Measurements from ENCODE around the gene ACADSB. TPM values are rescaled to one million over a fixed set of nuclear protein-coding genes. Genes with fewer than 3 reads are reported as not detected.

ACADSB gene
- total and polyA plus RNA-seq, 8 donors, result 17.9 to 61.8 (median 22.9) TPM

DNA sequence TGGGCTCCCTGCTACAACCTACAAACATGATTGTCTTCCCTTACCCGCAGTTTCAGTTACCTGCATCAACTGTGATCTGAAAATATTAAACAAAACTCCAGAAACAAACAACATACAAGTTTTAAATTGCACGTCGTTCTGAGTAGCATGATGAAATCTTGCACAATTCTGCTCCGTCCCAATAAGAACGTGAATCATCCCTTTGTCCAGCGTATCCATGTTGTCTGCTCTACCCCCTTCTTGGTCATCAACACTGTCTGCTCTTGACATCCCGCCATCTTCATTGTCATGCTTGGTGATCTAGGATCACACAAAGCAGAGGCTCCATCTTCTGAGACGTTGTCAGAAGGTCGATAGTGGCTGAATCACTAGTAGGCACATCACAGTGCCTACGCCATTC is 53.9 kb downstream of the ACADSB start:
- H3K36me3 ChIP-seq, result no peaks in the 10 kb centered on the region
- intact Hi-C loops (cut with DNase I), result no loop called here
- H3K9me3 ChIP-seq, result no peaks in the 10 kb centered on the region
- no peak for TF ChIP-seq CTCF (IDR thresholded peaks at IDR 0.05)
- DNase-seq (no peak), ATAC-seq (no peak)
- H3K27ac ChIP-seq, result no peak overlapping the region
- H3K4me1 ChIP-seq, result no peaks in the 10 kb centered on the region
- no peak overlapping the region for H3K4me3 ChIP-seq
- H3K27me3 ChIP-seq, result peaks cover 0 to 8% of the 10 kb centered on the region in 2 donors

GRCh38 chr10:123068087-123068853 is 59.5 kb downstream of the ACADSB start:
- ATAC-seq, result no peak

DNA sequence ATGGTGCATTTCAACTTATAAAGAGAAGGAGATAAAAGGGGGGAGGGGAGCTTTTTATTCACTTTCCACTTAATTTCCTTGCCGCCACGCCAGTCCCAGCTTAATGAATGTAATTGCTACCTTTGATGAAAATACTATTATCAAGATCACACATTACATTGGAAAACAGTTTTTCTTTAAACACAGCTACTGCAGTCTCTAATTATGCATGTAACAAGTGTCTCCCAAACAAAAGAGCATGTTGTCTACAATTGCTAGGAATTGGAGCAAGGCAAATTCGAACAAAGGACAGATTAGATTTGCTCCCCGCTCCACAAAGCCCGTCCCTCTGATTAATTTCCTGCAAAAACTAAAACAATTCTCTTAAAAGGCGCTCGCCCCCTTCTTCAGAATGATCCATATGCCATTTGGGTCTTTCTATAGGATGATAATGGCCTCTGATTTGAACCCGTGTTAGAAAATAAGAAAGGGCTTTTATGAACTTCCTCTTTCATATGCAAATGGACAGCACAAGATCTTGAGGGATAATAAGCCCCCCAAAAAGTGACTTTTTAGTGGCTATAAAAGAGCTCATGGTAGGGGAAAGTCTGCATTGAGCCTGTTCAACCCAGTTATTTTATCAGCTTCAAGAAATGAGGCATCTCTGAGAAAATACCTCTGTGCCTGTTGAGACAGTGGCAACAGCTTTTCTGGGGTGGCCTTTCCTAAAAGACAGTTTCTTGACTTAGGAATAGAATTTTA is 60.6 kb downstream of the ACADSB start:
- intact Hi-C loops (cut with DNase I), result no loop called here
- ATAC-seq, result no peak
- Histone ChIP-seq H3K27ac (no peak overlapping the region), H3K36me3 (no peaks in the 10 kb centered on the region), H3K27me3 (peaks cover 0 to 8% of the 10 kb centered on the region in 2 donors), H3K4me1 (no peaks in the 10 kb centered on the region), H3K9me3 (no peaks in the 10 kb centered on the region), H3K4me3 (no peak overlapping the region)
- no peak for TF ChIP-seq CTCF (IDR thresholded peaks at IDR 0.05)
- no peak for DNase-seq

More at GRCh38 chr10:123068087-123068853, 59.5 kb downstream of the ACADSB start:
- Histone ChIP-seq H3K27ac (no peak overlapping the region), H3K36me3 (no peaks in the 10 kb centered on the region), H3K9me3 (no peaks in the 10 kb centered on the region), H3K4me3 (no peak overlapping the region), H3K4me1 (no peaks in the 10 kb centered on the region), H3K27me3 (peaks cover 0 to 8% of the 10 kb centered on the region in 2 donors)
- no peak for DNase-seq
- no peak for TF ChIP-seq CTCF (IDR thresholded peaks at IDR 0.05)
- intact Hi-C loops (cut with DNase I), result no loop called here

DNA sequence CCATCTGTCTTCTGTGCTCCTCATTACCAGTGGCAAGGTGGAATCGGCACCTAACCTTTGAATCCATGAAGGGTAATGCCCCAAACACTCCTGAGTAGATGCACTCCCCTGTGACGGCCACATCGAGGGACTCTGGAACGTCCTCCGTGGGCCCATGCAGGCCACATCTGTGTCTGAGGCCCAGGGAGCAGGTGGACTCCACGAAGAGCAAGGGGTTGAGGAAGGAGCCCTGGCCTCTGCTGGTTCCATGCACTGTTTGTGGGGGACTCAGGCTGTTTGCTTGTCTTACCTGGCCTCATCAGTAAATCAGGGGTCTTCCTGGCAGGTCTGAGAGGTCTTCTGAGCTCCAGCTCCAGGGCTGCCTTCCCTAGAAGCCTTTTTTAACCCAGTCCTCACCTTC is 64.4 kb downstream of the ACADSB start:
- DNase-seq, result no peak
- H3K9me3 ChIP-seq, result no peaks in the 10 kb centered on the region
- intact Hi-C loops (cut with DNase I), result no loop called here

More for the DNA sequence above, 64.4 kb downstream of the ACADSB start:
- ATAC-seq, result no peak
- Histone ChIP-seq H3K27ac (no peak overlapping the region), H3K4me1 (no peaks in the 10 kb centered on the region), H3K36me3 (no peaks in the 10 kb centered on the region), H3K4me3 (no peak overlapping the region), H3K27me3 (peaks cover 0 to 8% of the 10 kb centered on the region in 2 donors)
- no peak for TF ChIP-seq CTCF (IDR thresholded peaks at IDR 0.05)
